AG04450 (cell line): ENCODE data around the gene CRYGN. TPM values are rescaled to one million over a fixed set of nuclear protein-coding genes. Genes with fewer than 3 reads are reported as not detected.

Source experiments
- CTCF ChIA-PET: fragments of 300-600, 350-600 bp; formaldehyde crosslinking; extraction: SDS; loops from one replicate; lab custom pipeline; 2022; ENCODE audit warnings: antibody characterized with exemption, inconsistent platforms; lab: Charles Lee
- POLR2A ChIA-PET: fragments of 350-600 bp; formaldehyde crosslinking; extraction: SDS; loops from one replicate; lab custom pipeline; 2021; ENCODE audit warnings: antibody characterized with exemption, inconsistent platforms; lab: Yijun Ruan, JAX
- DNase-seq: peaks from one replicate; pipeline ENCODE4 v3.0.0-alpha.2; 2011; ENCODE audit warnings: low read depth, low spot score
- H3K27ac ChIP-seq: one replicate; pipeline ENCODE4 v1.5.1; 2012; ENCODE audit warnings: low read depth, low read length, control low read depth
- H3K27me3 ChIP-seq: one replicate; pipeline ENCODE4 v1.6.0; 2012; ENCODE audit warnings: low read length; ENCODE audit not compliant: control insufficient read depth, insufficient read depth
- H3K4me3 ChIP-seq: 2 replicates; pipeline ENCODE4 v1.5.1; 2011; ENCODE audit warnings: mild to moderate bottlenecking, low read depth, low read length, control low read depth
- H3K9me3 ChIP-seq: 2 replicates; pipeline ENCODE4 v1.5.1; 2012; ENCODE audit warnings: low read length; ENCODE audit not compliant: control insufficient read depth, insufficient read depth
- polyA plus RNA-seq: library from polyadenylated mRNA; depleted of rRNA; stranded (reverse); fragments of >200 nt; gene quantifications from 2 replicates; pipeline ENCODE4 v1.2.3, GENCODE V29; 2011
- TF ChIP-seq, protein P1 (sequence below): IDR thresholded peaks from 2 replicates; pipeline ENCODE4 v1.5.1; 2011; ENCODE audit warnings: low read depth, low read length, control low read depth, inconsistent platforms

Gene CRYGN
- polyA plus RNA-seq, 1 experiment: not detected

DNA sequence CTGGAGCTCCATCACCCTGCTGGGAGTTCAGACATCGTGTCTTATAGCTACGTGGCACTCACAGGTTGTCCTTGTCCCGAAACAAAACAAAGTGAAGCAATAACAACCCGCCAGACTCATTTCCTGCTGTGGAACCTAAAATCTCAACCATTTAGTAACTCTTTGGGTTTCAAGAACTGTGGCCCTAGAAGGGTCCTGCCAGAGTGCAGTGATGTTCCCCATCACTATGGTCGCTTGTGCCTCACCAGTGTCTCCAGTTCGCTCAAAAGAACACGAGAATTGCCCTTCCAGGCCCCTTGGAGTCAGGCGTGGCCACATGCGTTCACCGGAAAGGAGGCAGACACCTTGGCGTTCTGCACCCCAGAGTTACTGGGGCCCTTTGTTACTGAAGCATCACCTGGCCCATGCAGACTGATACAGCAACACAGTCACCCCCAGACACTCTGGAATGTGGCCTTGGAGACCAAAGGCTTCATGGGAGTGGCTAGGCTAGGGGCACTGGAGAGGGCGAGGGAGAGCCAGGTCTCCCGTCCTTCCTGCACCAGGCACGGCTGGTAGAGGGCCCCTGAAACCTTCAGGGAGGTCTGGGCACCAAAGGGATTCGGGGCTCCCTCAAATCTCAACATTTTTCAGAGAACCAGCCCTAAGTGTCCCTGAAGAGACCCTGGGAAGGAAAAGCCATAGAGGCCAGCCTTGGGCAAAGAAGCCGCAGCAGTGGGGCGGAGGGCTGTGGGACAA lies 908 bp downstream of the CRYGN start:
- POLR2A ChIA-PET: no interaction called here
- DNase-seq: no peak

DNA sequence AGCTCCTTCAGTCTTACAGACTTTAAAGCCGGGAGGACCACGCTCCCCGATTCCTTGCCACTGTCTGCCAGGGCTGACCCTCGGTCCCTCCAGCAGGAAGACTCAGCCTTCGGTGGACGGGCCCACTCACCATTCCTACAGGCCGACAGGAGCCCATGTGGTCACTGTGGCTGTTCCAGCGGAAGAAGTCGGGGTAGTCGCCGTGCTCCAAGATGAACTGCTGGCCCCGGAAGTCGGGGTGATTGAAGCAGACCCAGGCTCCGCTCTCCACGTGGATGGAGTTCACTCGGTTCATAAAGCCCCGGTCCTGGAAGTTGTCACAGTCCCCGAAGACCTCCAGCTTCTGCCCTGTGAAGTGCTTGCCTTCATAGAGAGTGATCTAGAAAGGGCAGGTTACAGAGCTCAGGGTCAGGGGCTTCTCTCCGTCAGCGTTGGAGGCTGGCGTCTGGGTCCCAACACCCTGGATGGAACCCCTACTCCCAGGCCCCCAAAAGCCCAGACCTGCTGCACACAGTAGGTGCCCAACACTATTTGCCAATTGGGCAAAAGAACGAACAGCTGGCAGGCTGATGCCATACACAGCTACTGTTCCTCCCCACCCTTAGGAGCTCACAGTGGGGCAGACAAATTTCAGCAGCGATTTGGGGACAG lies 1.9 kb downstream of the CRYGN start:
- no peak for DNase-seq
- CTCF ChIA-PET: interaction anchor here (5.5 kb wide), 1 partner anchor 11 kb away, joined by 34 read pairs; no protein-coding TSS in a partner anchor

More for the DNA sequence above, 908 bp downstream of the CRYGN start:
- H3K4me3 ChIP-seq: no peak overlapping the region
- CTCF ChIA-PET: interaction anchor here (5.5 kb wide), 1 partner anchor 10 kb away, joined by 34 read pairs; no protein-coding TSS in a partner anchor
- TF ChIP-seq, protein P1, sequence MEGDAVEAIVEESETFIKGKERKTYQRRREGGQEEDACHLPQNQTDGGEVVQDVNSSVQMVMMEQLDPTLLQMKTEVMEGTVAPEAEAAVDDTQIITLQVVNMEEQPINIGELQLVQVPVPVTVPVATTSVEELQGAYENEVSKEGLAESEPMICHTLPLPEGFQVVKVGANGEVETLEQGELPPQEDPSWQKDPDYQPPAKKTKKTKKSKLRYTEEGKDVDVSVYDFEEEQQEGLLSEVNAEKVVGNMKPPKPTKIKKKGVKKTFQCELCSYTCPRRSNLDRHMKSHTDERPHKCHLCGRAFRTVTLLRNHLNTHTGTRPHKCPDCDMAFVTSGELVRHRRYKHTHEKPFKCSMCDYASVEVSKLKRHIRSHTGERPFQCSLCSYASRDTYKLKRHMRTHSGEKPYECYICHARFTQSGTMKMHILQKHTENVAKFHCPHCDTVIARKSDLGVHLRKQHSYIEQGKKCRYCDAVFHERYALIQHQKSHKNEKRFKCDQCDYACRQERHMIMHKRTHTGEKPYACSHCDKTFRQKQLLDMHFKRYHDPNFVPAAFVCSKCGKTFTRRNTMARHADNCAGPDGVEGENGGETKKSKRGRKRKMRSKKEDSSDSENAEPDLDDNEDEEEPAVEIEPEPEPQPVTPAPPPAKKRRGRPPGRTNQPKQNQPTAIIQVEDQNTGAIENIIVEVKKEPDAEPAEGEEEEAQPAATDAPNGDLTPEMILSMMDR: no peak
- no peak overlapping the region for H3K27ac ChIP-seq
- peaks cover 14% of the 10 kb centered on the region for H3K27me3 ChIP-seq
- peaks cover 7% of the 10 kb centered on the region; the same call in 1 of the 2 replicates for H3K9me3 ChIP-seq

GRCh38 chr7:151437159-151437553 lies 2.8 kb downstream of the CRYGN start:
- DNase-seq: no peak
- ChIA-PET POLR2A (no interaction called here), CTCF (interaction anchor here (1.4 to 5.5 kb wide), 2 partner anchors 12 to 69 kb away, joined by 4 to 34 read pairs; no protein-coding TSS in a partner anchor)

More for the DNA sequence above, 1.9 kb downstream of the CRYGN start:
- POLR2A ChIA-PET: no interaction called here
- TF ChIP-seq, protein P1: no peak
- Histone ChIP-seq H3K9me3 (peaks cover 7% of the 10 kb centered on the region; the same call in 1 of the 2 replicates), H3K27me3 (peaks cover 17% of the 10 kb centered on the region), H3K27ac (no peak overlapping the region), H3K4me3 (no peak overlapping the region)

GRCh38 chr7:151436446-151437158 lies 3.3 kb downstream of the CRYGN start:
- TF ChIP-seq, protein P1: no peak
- Histone ChIP-seq H3K4me3 (no peak overlapping the region), H3K9me3 (peaks cover 7% of the 10 kb centered on the region; the same call in 1 of the 2 replicates), H3K27me3 (peaks cover 17% of the 10 kb centered on the region), H3K27ac (no peak overlapping the region)
- DNase-seq: no peak
- ChIA-PET CTCF (interaction anchor here (1.4 to 5.5 kb wide), 2 partner anchors 13 to 68 kb away, joined by 4 to 34 read pairs; no protein-coding TSS in a partner anchor), POLR2A (no interaction called here)

More at GRCh38 chr7:151437159-151437553, 2.8 kb downstream of the CRYGN start:
- TF ChIP-seq, protein P1: no peak
- H3K4me3 ChIP-seq: no peak overlapping the region
- H3K27ac ChIP-seq: no peak overlapping the region
- H3K27me3 ChIP-seq: peaks cover 17% of the 10 kb centered on the region
- H3K9me3 ChIP-seq: peaks cover 7% of the 10 kb centered on the region; the same call in 1 of the 2 replicates
